ENCODE data around the gene BLOC1S4.

Gene BLOC1S4

GRCh38 chr4:6763330-6763851, 47.4 kb downstream of the BLOC1S4 start:
- DNase-seq (ENCODE audit: low spot score): no peak

GRCh38 chr4:6764976-6765620, 49.1 kb downstream of the BLOC1S4 start:
- no peak for DNase-seq (ENCODE audit: low spot score)

GRCh38 chr4:6765703-6766102, 49.7 kb downstream of the BLOC1S4 start:
- DNase-seq (ENCODE audit: low spot score): no peak
